ENCODE data around the gene RFX6.

DNA sequence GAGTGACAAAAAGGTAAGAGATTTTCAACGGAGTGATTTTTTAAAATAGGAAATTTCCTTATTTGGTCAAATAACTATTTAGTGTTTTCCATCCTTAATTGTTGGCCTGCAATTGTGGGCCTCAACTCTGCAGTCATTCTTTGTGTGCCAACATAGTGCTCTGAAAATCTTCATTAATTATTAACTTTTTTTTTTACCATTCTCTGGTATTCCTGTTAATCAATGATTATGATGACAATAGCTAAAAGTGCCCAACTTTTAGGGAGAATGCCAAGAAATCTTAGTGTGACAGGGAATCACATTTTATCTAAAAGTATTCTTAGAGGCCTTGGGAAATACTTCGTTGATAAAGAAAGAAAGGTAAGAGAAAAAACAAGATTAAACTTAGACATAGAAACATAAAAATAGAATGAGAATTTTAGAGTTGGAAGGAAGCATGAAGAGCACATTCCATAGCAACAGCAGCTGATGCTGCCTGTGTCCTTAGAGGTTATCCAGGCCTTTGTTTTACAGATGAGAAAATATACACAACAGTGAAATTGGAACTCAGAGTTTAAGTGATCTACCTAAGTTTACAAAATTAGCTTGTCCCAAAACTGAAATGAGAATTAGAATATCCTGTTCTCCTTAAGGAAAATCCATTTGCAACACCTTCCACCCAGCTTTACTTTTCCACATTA, 49.3 kb upstream of the RFX6 start:
- TF ChIP-seq, protein P1, sequence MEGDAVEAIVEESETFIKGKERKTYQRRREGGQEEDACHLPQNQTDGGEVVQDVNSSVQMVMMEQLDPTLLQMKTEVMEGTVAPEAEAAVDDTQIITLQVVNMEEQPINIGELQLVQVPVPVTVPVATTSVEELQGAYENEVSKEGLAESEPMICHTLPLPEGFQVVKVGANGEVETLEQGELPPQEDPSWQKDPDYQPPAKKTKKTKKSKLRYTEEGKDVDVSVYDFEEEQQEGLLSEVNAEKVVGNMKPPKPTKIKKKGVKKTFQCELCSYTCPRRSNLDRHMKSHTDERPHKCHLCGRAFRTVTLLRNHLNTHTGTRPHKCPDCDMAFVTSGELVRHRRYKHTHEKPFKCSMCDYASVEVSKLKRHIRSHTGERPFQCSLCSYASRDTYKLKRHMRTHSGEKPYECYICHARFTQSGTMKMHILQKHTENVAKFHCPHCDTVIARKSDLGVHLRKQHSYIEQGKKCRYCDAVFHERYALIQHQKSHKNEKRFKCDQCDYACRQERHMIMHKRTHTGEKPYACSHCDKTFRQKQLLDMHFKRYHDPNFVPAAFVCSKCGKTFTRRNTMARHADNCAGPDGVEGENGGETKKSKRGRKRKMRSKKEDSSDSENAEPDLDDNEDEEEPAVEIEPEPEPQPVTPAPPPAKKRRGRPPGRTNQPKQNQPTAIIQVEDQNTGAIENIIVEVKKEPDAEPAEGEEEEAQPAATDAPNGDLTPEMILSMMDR (IDR thresholded peaks at IDR 0.05): no peak
- TF ChIP-seq POLR2A (IDR thresholded peaks at IDR 0.05) (no peak), POLR2AphosphoS5 (IDR thresholded peaks at IDR 0.05) (no peak)
